A673 (cell line): ENCODE measurements around the gene GLIS2.

Source experiments
- CTCF ChIP-seq: fragments of 300-800, 200-600 bp; sonication (generic); conservative IDR thresholded peaks from 2 replicates; pipeline ENCODE4 v1.5.1; 2017; ENCODE audit warnings: low read depth, mild to moderate bottlenecking, antibody characterized with exemption, low read length, moderate library complexity, mixed read lengths
- EZH2 ChIP-seq: fragments of 200-600 bp; sonication (generic); IDR thresholded peaks from 2 replicates; pipeline ENCODE4 v1.6.1; 2017; ENCODE audit warnings: borderline replicate concordance, low read depth, mild to moderate bottlenecking, mixed read lengths, antibody characterized with exemption, low read length; ENCODE audit not compliant: poor library complexity, severe bottlenecking

GRCh38 chr16:4347765-4348509, 32.1 kb downstream of the GLIS2 start:
- no peak for TF ChIP-seq CTCF
- no peak for TF ChIP-seq EZH2
